Lower leg skin (tissue), 3 donors: ENCODE measurements around the gene AMFR.

Experiments
- POLR2A ChIP-seq, 2 donors: fragments of 450-650 bp; IDR thresholded peaks; one replicate each; pipeline ENCODE4 v1.6.1; 2016 to 2017; ENCODE audit warnings: antibody characterized with exemption in 2 of 2, mild to moderate bottlenecking in 1 of 2, moderate library complexity in 1 of 2
- TF ChIP-seq, protein P1 (sequence below), 3 donors: fragments of 450-650 bp; IDR thresholded peaks; one replicate each; pipeline ENCODE4 v1.5.1; 2016; ENCODE audit warnings: antibody characterized with exemption in 3 of 3, mild to moderate bottlenecking in 3 of 3, moderate library complexity in 2 of 3

DNA sequence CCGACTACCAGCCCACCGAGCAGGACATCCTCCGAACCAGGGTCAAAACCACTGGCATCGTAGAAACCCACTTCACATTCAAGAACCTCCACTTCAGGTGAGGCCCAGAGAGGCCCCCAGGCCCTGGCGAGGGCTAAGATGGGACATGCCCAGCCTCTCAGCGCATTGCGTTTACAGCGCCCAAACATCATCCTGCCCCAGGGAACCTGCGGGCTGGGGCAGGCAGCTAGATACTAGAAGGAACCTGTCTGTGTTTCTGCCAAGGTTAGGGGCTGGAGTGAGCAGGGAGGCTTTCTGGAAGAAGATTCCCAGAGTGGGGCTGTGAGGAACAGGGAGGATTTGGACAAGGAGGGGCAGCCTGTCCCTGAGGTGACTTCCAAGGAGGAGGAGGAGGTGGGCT, 90.6 kb downstream of the AMFR start:
- TF ChIP-seq, protein P1, sequence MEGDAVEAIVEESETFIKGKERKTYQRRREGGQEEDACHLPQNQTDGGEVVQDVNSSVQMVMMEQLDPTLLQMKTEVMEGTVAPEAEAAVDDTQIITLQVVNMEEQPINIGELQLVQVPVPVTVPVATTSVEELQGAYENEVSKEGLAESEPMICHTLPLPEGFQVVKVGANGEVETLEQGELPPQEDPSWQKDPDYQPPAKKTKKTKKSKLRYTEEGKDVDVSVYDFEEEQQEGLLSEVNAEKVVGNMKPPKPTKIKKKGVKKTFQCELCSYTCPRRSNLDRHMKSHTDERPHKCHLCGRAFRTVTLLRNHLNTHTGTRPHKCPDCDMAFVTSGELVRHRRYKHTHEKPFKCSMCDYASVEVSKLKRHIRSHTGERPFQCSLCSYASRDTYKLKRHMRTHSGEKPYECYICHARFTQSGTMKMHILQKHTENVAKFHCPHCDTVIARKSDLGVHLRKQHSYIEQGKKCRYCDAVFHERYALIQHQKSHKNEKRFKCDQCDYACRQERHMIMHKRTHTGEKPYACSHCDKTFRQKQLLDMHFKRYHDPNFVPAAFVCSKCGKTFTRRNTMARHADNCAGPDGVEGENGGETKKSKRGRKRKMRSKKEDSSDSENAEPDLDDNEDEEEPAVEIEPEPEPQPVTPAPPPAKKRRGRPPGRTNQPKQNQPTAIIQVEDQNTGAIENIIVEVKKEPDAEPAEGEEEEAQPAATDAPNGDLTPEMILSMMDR (IDR thresholded peaks at IDR 0.05), result no peak
- TF ChIP-seq POLR2A (IDR thresholded peaks at IDR 0.05), result no peak
